ENCODE data around the gene ITGA5.

DNA sequence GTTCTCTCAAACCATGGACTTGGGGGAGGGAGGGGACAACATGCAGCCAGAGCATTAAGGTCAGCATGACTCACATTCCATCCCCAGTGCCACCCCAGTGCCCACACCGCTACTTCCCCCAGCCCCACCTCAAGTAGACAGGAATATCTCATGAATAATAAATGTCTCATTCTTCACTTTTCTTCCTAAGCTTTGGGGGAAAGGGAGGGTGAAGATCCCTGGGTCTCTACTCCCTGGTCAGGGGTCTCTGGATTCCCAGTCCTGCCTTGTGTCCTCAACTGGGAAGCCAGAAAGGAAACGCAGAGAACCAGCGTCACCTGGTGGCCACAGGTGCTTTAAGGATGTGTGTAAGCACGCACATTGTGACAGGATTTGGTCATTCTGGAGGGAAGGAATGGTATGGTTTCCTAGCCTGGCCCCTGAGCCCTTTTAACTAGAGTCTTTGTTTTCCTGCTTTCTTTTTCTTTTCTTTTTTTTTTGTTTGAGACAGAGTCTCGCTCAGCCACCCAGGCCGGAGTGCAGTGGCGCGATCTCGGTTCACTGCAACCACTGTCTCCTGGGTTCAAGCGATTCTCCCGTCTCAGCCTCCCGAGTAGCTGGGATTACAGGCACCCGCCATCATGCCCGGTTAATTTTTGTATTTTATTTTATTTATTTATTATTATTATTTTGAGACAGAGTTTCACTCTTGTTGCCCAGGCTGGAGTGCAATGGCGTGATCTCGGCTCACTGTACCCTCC lies 58.2 kb downstream of the ITGA5 start:
- TF ChIP-seq BHLHE40 (IDR thresholded peaks at IDR 0.05; ENCODE audit: borderline replicate concordance), result no peak
- no peak for TF ChIP-seq ZNF384 (IDR thresholded peaks at IDR 0.05)
- TF ChIP-seq SUZ12 (IDR thresholded peaks at IDR 0.05), result no peak

Data from HEK293T (cell line).